IMR-90 (cell line): ENCODE data around the gene FGFRL1.

Source experiments
- CEBPB ChIP-seq: IDR thresholded peaks from 2 replicates; pipeline ENCODE4 v1.6.1; 2012; ENCODE audit warnings: low read depth, low read length, improper control_type of control experiment
- CTCF ChIP-seq: conservative IDR thresholded peaks from 2 replicates; pipeline ENCODE4 v1.5.1; 2012; ENCODE audit warnings: mild to moderate bottlenecking, low read depth, low read length, improper control_type of control experiment
- MXI1 ChIP-seq: IDR thresholded peaks from 2 replicates; pipeline ENCODE4 v1.6.1; 2012; ENCODE audit warnings: low read depth, mild to moderate bottlenecking, low read length, moderate library complexity, borderline replicate concordance
- POLR2A ChIP-seq: IDR thresholded peaks from 2 replicates; pipeline ENCODE4 v1.6.1; 2012; ENCODE audit warnings: mild to moderate bottlenecking, low read depth, low read length
- RAD21 ChIP-seq: IDR thresholded peaks from 2 replicates; pipeline ENCODE4 v1.6.1; 2012; ENCODE audit warnings: low read length, improper control_type of control experiment
- RCOR1 ChIP-seq: IDR thresholded peaks from 2 replicates; pipeline ENCODE4 v1.6.1; 2012; ENCODE audit warnings: mild to moderate bottlenecking, low read length, improper control_type of control experiment; ENCODE audit not compliant: insufficient replicate concordance

- TF ChIP-seq CTCF: peak; percentile 33
- TF ChIP-seq MXI1: no peak
- no peak for TF ChIP-seq POLR2A
- TF ChIP-seq CEBPB: no peak
- peak; percentile 22; the same call in 1 of the 2 replicates for TF ChIP-seq RAD21
- TF ChIP-seq RCOR1: peak; percentile 68
Observed at GRCh38 chr4:1009542-1010394, 1.7 kb upstream of the FGFRL1 start.
